IMR-90 (cell line): ENCODE data around the gene COL15A1. TPM values are rescaled to one million over a fixed set of nuclear protein-coding genes. Genes with fewer than 3 reads are reported as not detected.

ENCODE experiments used
- ATAC-seq: fragments of 200-7000 bp; cut with Tn5 transposase; 2 replicates; pipeline ENCODE4 v1.9.1; 2020; ENCODE audit warnings: low read depth, mild to moderate bottlenecking, moderate library complexity
- BruUV-seq: library from RNA; stranded (reverse); fragments of 400-500 nt; replicated peaks from 2 replicates; lab custom pipeline; 2021; lab: Mats Ljungman, UMichigan
- CTCF ChIA-PET: fragments of 300-600 bp; formaldehyde crosslinking; extraction: SDS; loops from one replicate; lab custom pipeline; 2021; ENCODE audit warnings: antibody characterized with exemption; lab: Yijun Ruan, JAX
- POLR2A ChIA-PET: fragments of 300-600 bp; sonication (Branson Sonifier 250); formaldehyde crosslinking; loops from one replicate; lab custom pipeline; 2022; ENCODE audit warnings: antibody characterized with exemption; ENCODE audit not compliant: unreplicated experiment; lab: Charles Lee
- DNase-seq: peaks from one replicate; pipeline ENCODE4 v3.0.0; 2013
- H2AFZ ChIP-seq: replicated peaks from 2 replicates; pipeline ENCODE3; 2013; ENCODE audit warnings: low read length, mild to moderate bottlenecking; ENCODE audit not compliant: poor library complexity
- H2AK5ac ChIP-seq: 2 replicates; pipeline ENCODE4 v1.6.1; 2013; ENCODE audit warnings: low read depth, low read length, inconsistent platforms
- H2AK9ac ChIP-seq: replicated peaks from 2 replicates; pipeline ENCODE3; 2013; ENCODE audit warnings: mild to moderate bottlenecking, low read depth, low read length, moderate library complexity; ENCODE audit not compliant: poor library complexity
- H2BK120ac ChIP-seq: 2 replicates; pipeline ENCODE4 v1.6.1; 2013; ENCODE audit warnings: low read depth, low read length, inconsistent platforms
- H2BK15ac ChIP-seq: 3 replicates; pipeline ENCODE4 v1.6.1; 2013; ENCODE audit warnings: low read depth, low read length, inconsistent platforms
- H2BK20ac ChIP-seq: 2 replicates; pipeline ENCODE4 v1.6.1; 2013; ENCODE audit warnings: low read depth, mild to moderate bottlenecking, inconsistent platforms, low read length, moderate library complexity
- H2BK5ac ChIP-seq: 2 replicates; pipeline ENCODE4 v1.6.1; 2013; ENCODE audit warnings: mild to moderate bottlenecking, low read depth, low read length, inconsistent platforms; ENCODE audit not compliant: poor library complexity, severe bottlenecking
- H3K14ac ChIP-seq: replicated peaks from 2 replicates; pipeline ENCODE4 v1.6.1; 2013; ENCODE audit warnings: low read depth, low read length, inconsistent platforms
- H3K18ac ChIP-seq: 2 replicates; pipeline ENCODE4 v1.6.1; 2013; ENCODE audit warnings: low read depth, low read length, control low read depth
- H3K23ac ChIP-seq: 2 replicates; pipeline ENCODE4 v1.6.1; 2013; ENCODE audit warnings: low read depth, low read length, inconsistent platforms
- H3K27ac ChIP-seq: 2 replicates; pipeline ENCODE4 v1.5.1; 2013; ENCODE audit warnings: mild to moderate bottlenecking, control low read depth, low read length; ENCODE audit not compliant: insufficient read depth
- H3K27me3 ChIP-seq: 2 replicates; pipeline ENCODE4 v1.6.1; 2013; ENCODE audit warnings: low read length; ENCODE audit not compliant: control insufficient read depth, insufficient read depth
- H3K36me3 ChIP-seq: 2 replicates; pipeline ENCODE4 v1.6.1; 2013; ENCODE audit warnings: low read length, mixed read lengths; ENCODE audit not compliant: control insufficient read depth, insufficient read depth
- H3K4ac ChIP-seq: 2 replicates; pipeline ENCODE4 v1.6.1; 2013; ENCODE audit warnings: low read depth, low read length, inconsistent platforms
- H3K4me1 ChIP-seq: 2 replicates; pipeline ENCODE4 v1.6.1; 2013; ENCODE audit warnings: low read length, mixed read lengths; ENCODE audit not compliant: control insufficient read depth, insufficient read depth
- H3K4me2 ChIP-seq: 2 replicates; pipeline ENCODE4 v1.6.1; 2013; ENCODE audit warnings: low read depth, mild to moderate bottlenecking, control low read depth, low read length, moderate library complexity
- H3K4me3 ChIP-seq: 2 replicates; pipeline ENCODE4 v1.5.1; 2013; ENCODE audit warnings: low read depth, mild to moderate bottlenecking, control low read depth, low read length, moderate library complexity; ENCODE audit not compliant: insufficient read depth
- H3K56ac ChIP-seq: 2 replicates; pipeline ENCODE4 v1.6.1; 2013; ENCODE audit warnings: low read length, inconsistent platforms; ENCODE audit not compliant: insufficient read depth; ENCODE audit errors: extremely low read depth
- H3K79me1 ChIP-seq, 2 experiments: 2 replicates each; pipeline ENCODE4 v1.6.1; 2013; ENCODE audit warnings: low read length in 2 of 2, inconsistent platforms in 1 of 2, low read depth in 1 of 2
- H3K9ac ChIP-seq: 2 replicates; pipeline ENCODE4 v1.6.1; 2013; ENCODE audit warnings: low read depth, low read length, control low read depth
- H3K9me1 ChIP-seq: 2 replicates; pipeline ENCODE4 v1.6.1; 2013; ENCODE audit warnings: low read length, inconsistent platforms; ENCODE audit not compliant: insufficient read depth
- H3K9me3 ChIP-seq: 2 replicates; pipeline ENCODE4 v1.6.1; 2013; ENCODE audit warnings: low read length; ENCODE audit not compliant: control insufficient read depth, insufficient read depth
- H4K20me1 ChIP-seq: 2 replicates; pipeline ENCODE4 v1.6.1; 2013; ENCODE audit warnings: low read length, inconsistent platforms; ENCODE audit not compliant: insufficient read depth
- H4K5ac ChIP-seq: 2 replicates; pipeline ENCODE4 v1.6.1; 2013; ENCODE audit warnings: mild to moderate bottlenecking, low read depth, low read length, control low read depth
- H4K8ac ChIP-seq, 2 experiments: 2 replicates each; pipeline ENCODE4 v1.6.1; 2013; ENCODE audit warnings: low read depth in 2 of 2, low read length in 2 of 2, control low read depth in 1 of 2, inconsistent platforms in 1 of 2
- H4K91ac ChIP-seq: 2 replicates; pipeline ENCODE4 v1.6.1; 2013; ENCODE audit warnings: low read depth, low read length, inconsistent platforms; ENCODE audit not compliant: insufficient read depth
- RAD21 ChIP-seq: IDR thresholded peaks from 2 replicates; pipeline ENCODE4 v1.6.1; 2012; ENCODE audit warnings: low read length, improper control_type of control experiment
- WGBS, 2 experiments: methylation state at CpG; one replicate each; pipeline versions ENCODE4 v1.1.5 to v1.1.7; 2013; ENCODE audit warnings: missing lambda C conversion rate in 2 of 2; ENCODE audit not compliant: insufficient read length in 1 of 2; ENCODE audit errors: extremely low coverage in 2 of 2; 5-methylcytosine and 5-hydroxymethylcytosine counted together
- dilution Hi-C: fragments of 300-500 bp; cut with HindIII; formaldehyde crosslinking; loops from one replicate; pipeline ENCODE4 v1.14.3; 2018; ENCODE audit warnings: low sequenced_read_pairs; ENCODE audit not compliant: unreplicated experiment
- in situ Hi-C: fragments of 300-500 bp; cut with MboI; formaldehyde crosslinking; loops from 3 replicates; pipeline ENCODE4 v1.14.3; 2019; ENCODE audit warnings: low sequenced_read_pairs, inconsistent platforms, mixed read lengths
- intact Hi-C: fragments of 100-400 bp; cut with micrococcal nuclease; formaldehyde crosslinking; loops from 2 replicates; pipeline ENCODE4 v1.10.0; 2022
- polyA plus RNA-seq, 3 experiments: library from polyadenylated mRNA; depleted of rRNA; stranded (reverse); fragments of >200 nt; gene quantifications; 2 replicates each; pipeline ENCODE4 v1.2.3, GENCODE V29; 2012; ENCODE audit warnings: low replicate concordance in 1 of 3
- total RNA-seq: library from RNA; depleted of rRNA; stranded (reverse); fragments of >200 nt; gene quantifications from 2 replicates; pipeline ENCODE4 v1.2.3, GENCODE V29; 2012
- TF ChIP-seq, protein P1 (sequence below): fragments of 150-350 bp; IDR thresholded peaks from 2 replicates; pipeline ENCODE4 v1.6.1; 2017; ENCODE audit warnings: mild to moderate bottlenecking, antibody characterized with exemption, low read length, low read depth

Gene COL15A1
- total and polyA plus RNA-seq, 2 of the 4 experiments (the other 2 are of a cell fraction): 2.2 to 3.7 TPM

DNA sequence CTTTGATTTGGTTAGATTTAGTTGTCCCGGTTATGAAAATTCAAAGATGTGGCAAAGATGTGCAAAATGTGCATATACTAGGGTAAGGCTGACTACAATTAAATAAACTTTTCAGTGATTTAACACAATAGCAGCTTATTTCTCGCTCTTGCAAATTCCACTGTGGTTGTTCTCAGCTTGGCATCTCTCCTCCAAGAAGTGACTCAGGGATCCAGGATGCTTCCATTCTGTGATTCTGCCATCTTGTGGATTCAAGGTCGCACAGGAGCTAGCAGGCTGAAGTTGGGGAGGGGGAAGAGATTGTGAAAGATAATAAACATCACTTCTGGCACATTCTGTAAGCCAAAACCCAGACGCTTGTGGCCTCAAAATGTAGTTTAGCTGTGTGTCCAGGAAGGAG, 101.1 kb downstream of the COL15A1 start:
- Histone ChIP-seq H2AK9ac (no peak overlapping the region), H4K20me1 (0 out of 2 replicates have a peak, but pooled peaks cover 3% of the 10 kb centered on the region), H3K9me3 (peaks cover 17% of the 10 kb centered on the region), H3K27me3 (no peaks in the 10 kb centered on the region), H2BK5ac (no peak overlapping the region), H3K9ac (no peak overlapping the region), H4K8ac (no peak overlapping the region), H2BK20ac (no peak overlapping the region), H3K56ac (no peak overlapping the region), H3K18ac (no peak overlapping the region), H3K36me3 (peaks cover 47% of the 10 kb centered on the region; the same call in 1 of the 2 replicates), H3K23ac (no peak overlapping the region), H3K27ac (no peak overlapping the region), H4K91ac (no peak overlapping the region), H3K4me3 (no peak overlapping the region), H2BK120ac (no peak overlapping the region), H3K4ac (no peak overlapping the region), H2AFZ (no peak overlapping the region), H3K14ac (no peak overlapping the region), H3K79me1 (peaks cover 0 to 10% of the 10 kb centered on the region in 2 experiments; a peak in 1 of 4 replicates), H3K4me1 (peaks cover 23% of the 10 kb centered on the region), H3K4me2 (no peak overlapping the region), H3K9me1 (peaks cover 22% of the 10 kb centered on the region), H2AK5ac (no peak overlapping the region), H2BK15ac (0 out of 3 replicates have a peak overlapping the region, but pooled peaks have one; percentile 18), H4K5ac (no peak overlapping the region)
- peak; percentile 66 for DNase-seq
- ChIA-PET POLR2A (no interaction called here), CTCF (no interaction called here)
- TF ChIP-seq, protein P1, sequence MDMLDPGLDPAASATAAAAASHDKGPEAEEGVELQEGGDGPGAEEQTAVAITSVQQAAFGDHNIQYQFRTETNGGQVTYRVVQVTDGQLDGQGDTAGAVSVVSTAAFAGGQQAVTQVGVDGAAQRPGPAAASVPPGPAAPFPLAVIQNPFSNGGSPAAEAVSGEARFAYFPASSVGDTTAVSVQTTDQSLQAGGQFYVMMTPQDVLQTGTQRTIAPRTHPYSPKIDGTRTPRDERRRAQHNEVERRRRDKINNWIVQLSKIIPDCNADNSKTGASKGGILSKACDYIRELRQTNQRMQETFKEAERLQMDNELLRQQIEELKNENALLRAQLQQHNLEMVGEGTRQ: no peak
- TF ChIP-seq RAD21: 0 out of 2 replicates have a peak, but pooled peaks have one; percentile 6
- no peak for ATAC-seq
- no CpG with 5 or more reads among the region's 4 CpGs for WGBS, 2 experiments
- dilution Hi-C loops (no loop called here), in situ Hi-C loops (no loop called here), intact Hi-C loops (no loop called here)
- BruUV-seq: no TSS peak
